HL-60 (cell line): ENCODE results near the gene SYP.

ENCODE experiments used
- GABPA ChIP-seq: IDR thresholded peaks from 2 replicates; pipeline ENCODE4 v1.6.1; 2012; ENCODE audit warnings: low read depth
- POLR2AphosphoS5 ChIP-seq: IDR thresholded peaks from 2 replicates; pipeline ENCODE4 v1.6.1; 2012; ENCODE audit warnings: low read depth
- TF ChIP-seq, protein P1 (sequence below): IDR thresholded peaks from one replicate; pipeline ENCODE4 v1.5.1; 2011; ENCODE audit warnings: low read length, control low read depth, inconsistent platforms; ENCODE audit not compliant: insufficient read depth

DNA sequence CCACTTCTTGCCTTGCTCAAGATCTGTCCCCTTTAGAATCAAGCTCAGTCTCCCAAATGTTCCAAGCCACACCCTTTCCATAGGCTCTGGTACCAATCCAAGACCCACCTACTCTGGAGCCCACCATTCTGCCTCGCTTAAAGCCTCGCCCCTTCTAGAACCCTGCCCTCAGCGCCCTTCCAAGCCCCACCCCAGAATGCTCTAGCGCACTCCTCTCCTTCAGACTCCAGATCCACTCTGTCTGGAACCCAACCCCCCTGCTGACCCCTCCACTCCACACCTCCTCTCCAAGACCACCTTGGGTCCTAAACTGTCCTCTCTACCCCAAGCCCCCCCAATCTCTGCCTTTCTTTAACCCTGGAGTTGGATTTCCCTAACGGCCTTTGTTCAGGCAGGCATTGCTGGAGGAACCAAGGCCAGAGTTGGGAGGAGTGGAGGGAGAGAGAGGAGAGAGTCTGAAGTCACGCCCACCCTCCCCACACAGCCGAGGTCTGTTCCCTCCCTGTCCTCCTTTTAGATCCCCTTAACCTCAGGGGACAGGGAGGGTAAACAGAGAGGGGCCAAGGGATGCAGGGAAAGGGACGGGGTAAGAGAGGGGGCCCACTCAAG, 11.4 kb downstream of the SYP start:
- TF ChIP-seq, protein P1, sequence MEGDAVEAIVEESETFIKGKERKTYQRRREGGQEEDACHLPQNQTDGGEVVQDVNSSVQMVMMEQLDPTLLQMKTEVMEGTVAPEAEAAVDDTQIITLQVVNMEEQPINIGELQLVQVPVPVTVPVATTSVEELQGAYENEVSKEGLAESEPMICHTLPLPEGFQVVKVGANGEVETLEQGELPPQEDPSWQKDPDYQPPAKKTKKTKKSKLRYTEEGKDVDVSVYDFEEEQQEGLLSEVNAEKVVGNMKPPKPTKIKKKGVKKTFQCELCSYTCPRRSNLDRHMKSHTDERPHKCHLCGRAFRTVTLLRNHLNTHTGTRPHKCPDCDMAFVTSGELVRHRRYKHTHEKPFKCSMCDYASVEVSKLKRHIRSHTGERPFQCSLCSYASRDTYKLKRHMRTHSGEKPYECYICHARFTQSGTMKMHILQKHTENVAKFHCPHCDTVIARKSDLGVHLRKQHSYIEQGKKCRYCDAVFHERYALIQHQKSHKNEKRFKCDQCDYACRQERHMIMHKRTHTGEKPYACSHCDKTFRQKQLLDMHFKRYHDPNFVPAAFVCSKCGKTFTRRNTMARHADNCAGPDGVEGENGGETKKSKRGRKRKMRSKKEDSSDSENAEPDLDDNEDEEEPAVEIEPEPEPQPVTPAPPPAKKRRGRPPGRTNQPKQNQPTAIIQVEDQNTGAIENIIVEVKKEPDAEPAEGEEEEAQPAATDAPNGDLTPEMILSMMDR = no peak
- TF ChIP-seq POLR2AphosphoS5 (no peak), GABPA (no peak)
